IPS-11a (cell line): ENCODE measurements around the gene MAPT.

Experiments used
- H3K4me3 ChIP-seq: one replicate; pipeline ENCODE4 v1.5.1; 2013; ENCODE audit warnings: low read depth, low read length, control low read depth

MAPT gene

DNA sequence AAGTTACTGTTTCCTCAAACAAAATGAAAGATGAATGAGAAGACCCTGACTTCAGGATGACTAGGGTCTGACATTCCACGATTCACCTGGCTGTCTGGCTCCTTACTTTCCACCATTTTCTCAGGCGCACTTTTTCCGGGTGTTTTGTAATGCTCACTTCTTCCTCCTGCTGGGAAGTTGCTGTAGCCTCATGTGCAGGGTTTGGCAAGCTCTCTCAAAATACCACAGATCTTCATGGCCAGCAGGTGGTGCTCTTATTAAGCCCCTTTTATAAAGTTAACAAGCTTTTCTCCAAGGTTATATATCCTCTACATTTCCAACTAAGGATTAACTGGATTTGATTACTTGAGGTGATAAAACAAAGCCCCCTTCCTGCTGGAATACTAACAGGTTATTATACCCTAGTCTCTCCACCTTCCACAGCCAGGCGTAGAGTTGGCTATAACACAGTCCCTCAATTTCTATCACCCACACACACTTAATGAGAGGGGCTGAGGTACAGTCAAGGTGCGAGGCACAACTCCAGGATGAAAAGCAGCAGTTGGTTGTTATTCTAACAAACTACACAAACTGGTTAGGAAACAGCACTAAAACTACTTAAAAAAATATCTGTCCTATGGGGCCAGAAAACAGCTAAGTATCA, 150.1 kb downstream of the MAPT start:
- no peak overlapping the region for H3K4me3 ChIP-seq

DNA sequence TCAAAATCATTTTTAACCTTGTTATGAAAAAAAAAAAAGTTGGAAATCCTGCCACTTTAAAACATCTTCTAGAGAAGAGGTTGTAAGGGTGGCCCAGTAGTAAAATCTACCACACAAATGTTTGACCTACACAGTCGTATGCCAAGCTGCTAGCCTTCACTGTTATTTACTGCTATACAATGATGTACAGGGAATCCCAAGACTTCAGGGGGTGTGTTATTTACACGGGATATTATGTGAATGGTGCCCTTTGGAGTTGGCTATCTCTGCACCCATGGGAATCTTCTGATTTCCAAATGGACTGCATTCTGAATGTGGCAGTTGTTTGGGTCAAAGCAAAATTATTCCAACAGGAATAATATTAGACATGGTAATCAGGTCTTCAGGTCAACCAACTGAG, 150.6 kb downstream of the MAPT start:
- no peak overlapping the region for H3K4me3 ChIP-seq

DNA sequence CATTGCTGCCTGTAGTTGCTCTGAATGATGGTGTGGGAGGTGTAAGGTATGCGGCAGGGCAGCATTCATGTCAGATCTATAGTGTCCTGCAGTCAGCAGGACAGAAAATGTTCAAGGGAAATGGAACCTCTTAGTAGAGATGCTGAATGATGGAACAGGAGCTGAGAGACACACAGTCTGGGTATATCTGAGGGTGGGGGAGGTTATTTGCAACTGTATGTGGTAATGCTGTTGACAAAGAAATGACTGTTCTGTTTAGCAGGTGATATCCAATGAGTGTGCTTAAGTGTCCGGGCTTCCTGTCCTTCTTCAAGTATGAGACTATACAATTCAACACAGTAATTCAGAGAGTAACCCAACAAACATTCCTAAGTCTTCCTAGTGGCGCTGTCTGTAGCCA, 151.3 kb downstream of the MAPT start:
- H3K4me3 ChIP-seq = no peak overlapping the region

DNA sequence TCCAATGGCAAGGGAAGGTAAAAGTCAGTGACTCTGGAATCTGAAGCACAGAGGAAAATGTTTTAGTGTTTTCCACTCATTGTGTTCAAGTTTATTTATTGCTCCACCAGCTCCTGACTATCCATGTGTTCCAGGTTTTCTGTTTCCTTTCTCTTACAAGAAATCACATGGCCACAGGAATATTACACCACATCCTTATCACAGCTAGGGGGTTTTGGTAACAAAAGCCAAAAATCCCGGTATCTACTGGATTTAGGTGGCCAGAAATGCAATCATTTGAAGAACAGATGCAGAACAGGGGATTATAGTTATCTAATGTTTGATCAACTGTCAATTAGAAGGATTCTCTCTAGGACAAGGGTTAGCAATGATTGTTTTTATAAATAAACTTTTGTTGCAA, 152.6 kb downstream of the MAPT start:
- no peak overlapping the region for H3K4me3 ChIP-seq

DNA sequence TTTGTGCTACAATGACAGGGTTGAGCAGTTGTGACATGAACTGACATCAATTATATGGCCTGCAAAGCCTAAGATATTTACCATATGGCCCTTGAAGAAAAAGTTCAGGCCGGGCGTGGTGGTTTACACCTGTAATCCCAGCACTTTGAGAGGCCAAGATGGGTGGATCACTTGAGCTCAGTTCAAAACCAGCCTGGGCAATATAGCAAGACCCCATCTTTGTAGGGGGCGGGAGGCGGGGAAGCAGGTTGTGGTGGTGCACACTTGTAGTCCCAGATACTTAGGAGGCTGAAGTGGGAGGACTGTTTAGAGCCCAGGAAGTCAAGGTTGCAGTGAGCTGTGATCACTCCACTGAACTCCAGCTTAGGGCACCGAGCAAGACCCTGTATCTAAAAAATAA, 153.0 kb downstream of the MAPT start:
- H3K4me3 ChIP-seq = no peak overlapping the region

DNA sequence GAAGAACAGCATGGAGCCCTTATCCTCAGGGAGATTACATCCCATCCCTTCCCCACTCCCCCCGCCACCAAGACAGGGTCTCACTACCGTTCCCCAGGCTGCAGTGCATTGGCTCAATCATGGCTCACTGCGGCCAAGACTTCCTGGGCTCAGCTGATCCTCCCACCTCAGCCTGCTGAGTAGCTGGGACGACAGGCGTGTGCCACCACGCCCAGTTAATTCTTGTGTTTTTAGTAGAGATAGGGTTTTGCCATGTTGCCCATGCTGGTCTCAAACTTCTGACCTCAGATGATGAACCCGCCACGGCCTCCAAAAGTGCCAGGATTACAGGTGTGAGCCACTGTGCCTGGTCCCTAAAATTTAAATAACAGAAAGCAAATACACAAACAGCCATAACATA, 153.5 kb downstream of the MAPT start:
- H3K4me3 ChIP-seq = no peak overlapping the region

DNA sequence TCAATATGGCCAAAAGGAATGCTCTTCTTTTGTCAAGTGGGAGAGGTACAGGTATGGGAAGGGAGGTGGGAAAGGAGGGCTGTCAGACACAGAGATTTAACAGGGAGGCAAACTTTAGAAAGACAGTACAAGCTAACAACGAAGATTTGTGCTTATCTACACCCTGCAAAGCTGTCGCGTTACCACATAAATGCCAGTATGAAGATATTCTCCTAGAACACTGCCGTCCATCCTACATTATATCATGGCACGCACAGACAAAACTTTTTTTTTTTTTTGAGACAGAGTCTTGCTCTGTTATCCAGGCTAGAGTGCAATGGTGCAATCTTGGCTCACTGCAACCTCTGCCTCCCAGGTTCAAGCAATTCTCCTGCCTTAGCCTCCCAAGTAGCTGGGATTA, 155.3 kb downstream of the MAPT start:
- H3K4me3 ChIP-seq = no peak overlapping the region

DNA sequence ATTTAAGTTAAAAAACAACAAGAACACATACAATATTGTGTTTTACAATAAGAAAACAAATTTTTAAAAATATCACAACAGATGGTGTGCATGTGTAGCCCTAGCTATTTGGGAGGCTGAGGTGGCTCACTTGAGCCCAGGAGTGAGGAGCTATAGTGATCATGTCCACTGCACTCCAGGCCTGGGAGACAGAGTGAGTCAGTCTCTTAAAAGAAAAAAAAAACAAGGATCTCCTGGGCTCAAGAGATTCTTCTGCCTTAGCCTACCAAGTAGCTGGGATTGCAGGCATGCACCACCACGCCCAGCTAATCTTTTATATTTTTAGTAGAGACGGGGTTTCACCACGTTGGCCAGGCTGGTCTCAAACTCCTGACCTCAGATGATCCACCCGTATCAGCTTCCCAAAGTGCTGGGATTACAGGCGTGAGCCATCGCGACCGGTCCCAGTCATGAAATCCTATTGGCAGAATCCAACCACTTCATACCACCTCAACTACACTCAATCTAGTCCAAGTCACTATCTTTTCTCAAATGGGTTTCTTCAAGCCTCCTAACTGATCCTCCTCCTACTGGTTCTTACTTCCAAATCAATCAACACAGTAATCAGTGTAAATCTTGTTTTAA, 159.7 kb downstream of the MAPT start:
- H3K4me3 ChIP-seq = no peak overlapping the region

DNA sequence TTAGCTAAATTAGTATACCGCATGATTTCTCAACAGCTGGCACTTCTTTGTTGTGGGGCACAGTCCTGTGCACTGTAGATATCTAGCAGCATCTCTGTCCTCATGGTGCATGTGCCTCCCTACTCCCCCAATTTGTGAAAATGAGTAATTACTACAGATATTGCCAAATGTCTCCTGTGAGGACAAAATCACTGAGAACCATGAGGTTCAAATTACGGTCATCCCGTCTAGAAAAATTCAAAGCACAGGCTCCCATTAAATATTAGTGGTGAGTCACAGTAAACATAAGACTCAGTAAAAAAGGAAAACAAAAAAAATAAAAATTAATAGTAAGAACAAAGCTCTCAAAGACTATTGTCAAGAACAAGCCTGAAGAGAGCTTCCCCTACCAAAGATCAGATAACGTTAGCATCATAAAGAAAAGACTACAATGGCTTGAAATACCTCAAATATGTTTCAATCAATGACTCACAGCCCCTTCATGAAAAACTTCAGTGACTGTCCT, 162.5 kb downstream of the MAPT start:
- no peak overlapping the region for H3K4me3 ChIP-seq

DNA sequence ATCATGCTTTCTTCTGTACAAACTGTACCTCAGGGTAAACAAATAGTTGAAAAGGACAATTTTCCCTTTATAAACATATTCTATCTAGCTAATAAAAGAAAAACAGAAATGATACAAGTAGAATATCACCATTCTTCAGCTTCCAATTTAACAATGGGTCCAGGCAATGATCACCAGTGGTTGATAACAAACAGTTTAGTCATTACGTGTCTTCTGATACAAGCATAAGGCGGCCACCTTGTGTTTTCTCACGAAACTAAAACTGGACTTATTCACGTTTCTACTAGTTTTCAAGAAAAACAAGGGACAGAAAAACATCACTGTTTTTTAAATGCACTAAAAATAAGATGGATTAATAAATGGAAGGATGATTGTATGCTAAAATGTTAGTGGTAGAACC, 163.0 kb downstream of the MAPT start:
- no peak overlapping the region for H3K4me3 ChIP-seq

DNA sequence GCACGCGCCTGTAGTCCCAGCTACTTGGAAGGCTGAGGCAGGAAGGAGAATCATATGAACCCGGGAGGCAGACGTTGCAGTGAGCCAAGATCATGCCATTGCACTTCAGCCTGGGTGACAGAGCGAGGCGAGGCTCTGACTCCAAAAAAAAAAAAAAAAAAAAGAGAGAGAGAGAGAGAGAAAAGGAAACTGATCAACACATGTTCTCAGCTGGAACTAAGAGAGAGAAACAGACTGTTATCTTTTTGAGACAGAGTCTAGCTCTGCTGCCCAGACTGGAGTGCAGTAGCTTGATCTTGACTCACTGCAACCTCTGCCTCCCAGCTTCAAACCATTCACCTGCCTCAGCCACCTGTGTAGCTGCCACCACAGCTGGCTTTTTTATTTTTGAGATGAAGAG, 165.1 kb downstream of the MAPT start:
- no peak overlapping the region for H3K4me3 ChIP-seq

DNA sequence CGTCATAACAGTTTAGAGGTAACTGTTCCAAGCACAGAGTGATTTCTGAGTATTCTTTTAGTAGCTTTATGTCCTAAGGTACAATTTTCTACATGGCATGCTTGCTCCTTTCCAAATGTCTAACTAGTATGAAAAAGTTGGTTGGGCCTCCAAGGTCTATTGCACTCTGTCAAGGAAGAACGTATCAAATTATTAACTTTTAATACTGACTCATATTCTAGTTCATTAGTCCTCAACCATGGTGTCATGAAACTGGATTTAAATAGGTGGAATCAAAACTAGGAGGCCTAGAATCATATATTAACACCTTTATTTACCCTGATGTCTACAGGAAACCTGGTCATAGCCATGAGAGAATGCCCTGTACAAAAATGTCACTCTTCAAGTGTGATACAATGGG, 166.1 kb downstream of the MAPT start:
- no peak overlapping the region for H3K4me3 ChIP-seq

DNA sequence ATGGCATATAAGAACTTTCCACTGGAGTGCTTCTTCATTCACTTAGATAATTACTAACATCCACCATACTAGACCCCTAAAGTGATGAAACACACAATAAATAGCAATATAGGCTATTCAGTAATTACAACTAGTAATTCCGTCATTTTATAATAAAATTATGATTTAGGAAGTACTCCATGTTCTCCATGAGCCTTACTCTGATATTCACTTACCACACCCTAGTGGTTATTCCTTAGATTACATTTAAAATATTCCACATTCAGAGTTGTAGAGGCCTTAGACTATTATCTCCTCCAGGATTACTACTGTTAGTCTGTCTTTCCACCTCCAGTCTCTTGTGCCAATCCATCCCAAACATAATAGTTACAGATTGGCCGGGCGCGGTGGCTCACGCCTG, 167.1 kb downstream of the MAPT start:
- no peak overlapping the region for H3K4me3 ChIP-seq

DNA sequence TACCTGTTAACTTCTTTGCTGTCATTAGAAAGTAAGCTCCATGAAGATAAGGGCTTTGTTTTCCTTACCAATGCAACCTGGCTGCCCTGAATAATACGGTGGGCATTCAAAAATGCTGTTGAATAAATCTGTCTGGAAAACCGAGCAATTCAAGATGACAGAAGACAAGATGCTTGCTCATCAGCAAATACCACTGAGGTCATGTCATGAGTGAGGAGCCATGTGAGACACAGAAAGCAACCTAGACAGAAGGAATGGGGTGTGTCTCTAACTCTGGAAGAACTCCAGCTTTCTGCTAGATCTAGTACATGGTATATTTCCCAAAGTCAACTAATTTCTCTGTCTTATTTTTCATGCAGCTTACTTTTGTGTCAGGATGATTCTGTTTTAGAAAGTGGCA, 168.9 kb downstream of the MAPT start:
- H3K4me3 ChIP-seq = no peak overlapping the region

DNA sequence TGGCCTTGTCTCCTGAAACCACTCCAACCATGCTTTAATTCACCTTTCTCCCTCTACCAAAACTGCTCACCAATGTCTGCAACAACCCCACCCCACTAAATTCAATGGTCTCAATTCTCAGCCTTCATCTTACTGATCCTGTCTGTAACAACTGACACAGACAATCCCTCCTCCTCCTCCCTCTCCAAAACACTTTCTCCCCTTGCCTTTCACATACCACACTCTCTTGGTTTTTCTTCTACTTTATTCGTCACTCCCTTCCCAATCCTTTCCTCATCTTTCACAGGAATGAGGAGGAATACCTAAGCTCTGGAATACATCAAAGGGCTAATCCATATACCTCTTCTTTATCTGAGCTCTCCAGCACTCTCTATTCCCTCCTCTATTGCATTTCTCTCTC, 170.1 kb downstream of the MAPT start:
- no peak overlapping the region for H3K4me3 ChIP-seq

DNA sequence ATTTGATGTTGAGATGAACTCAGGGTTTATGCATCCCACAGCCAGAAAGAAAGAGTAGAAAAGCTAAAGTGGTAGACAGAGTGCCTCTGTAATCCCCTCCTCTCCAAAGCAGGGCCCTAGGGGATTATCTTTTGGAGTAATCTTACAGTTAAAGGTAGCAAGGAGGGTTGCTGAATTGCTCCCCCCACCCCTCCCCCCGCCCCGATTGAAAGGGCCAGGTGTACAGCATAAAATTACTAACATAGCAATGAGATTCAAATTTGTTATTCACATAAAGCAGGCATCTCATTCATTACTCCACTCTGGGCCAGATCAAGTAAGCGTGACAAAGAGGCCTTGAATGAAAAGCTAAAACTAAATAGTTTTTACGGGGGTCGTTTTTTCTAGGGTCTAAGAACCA, 177.4 kb downstream of the MAPT start:
- H3K4me3 ChIP-seq = no peak overlapping the region

DNA sequence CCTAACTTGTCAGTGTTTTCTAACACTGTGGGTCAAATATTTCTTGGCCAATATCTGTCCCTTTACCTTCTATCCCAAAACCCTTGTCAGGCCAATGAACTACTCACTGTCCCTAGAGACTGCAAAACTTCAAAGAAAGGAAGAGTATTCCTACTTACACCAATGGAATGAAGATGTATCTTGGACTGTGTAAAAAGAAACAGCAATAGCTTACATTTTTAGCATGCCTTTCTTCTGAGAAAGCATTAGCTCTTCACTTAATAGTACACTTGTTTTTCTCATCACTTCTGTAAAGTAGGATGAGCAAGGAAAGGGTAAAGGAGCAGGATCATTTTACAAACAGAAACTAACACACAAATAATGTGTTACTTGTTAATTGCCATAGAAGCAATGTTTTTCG, 178.6 kb downstream of the MAPT start:
- H3K4me3 ChIP-seq = no peak overlapping the region

DNA sequence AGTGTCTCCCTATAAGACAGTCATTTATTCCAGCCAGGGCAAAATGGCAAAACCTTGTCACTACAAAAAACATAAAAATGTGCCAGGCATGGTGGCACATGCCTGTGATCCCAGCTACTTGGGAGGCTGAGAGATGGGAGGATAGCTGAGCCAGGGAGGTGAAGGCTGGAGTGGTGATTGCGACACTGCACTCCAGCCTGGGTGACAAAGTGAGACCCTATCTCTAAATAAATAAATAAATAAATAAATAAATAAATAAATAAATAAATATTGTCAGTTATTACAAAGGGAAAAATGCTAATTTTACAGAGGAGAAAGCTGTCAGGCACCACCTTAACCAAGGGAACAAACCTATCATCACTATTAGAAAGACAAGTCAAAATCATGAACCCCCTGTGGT, 180.2 kb downstream of the MAPT start:
- no peak overlapping the region for H3K4me3 ChIP-seq
